Measurements from ENCODE around the gene ZNF664.

GRCh38 chr12:124040291-124040690 lies 67.3 kb downstream of the ZNF664 start:
- TF ChIP-seq, protein P1, sequence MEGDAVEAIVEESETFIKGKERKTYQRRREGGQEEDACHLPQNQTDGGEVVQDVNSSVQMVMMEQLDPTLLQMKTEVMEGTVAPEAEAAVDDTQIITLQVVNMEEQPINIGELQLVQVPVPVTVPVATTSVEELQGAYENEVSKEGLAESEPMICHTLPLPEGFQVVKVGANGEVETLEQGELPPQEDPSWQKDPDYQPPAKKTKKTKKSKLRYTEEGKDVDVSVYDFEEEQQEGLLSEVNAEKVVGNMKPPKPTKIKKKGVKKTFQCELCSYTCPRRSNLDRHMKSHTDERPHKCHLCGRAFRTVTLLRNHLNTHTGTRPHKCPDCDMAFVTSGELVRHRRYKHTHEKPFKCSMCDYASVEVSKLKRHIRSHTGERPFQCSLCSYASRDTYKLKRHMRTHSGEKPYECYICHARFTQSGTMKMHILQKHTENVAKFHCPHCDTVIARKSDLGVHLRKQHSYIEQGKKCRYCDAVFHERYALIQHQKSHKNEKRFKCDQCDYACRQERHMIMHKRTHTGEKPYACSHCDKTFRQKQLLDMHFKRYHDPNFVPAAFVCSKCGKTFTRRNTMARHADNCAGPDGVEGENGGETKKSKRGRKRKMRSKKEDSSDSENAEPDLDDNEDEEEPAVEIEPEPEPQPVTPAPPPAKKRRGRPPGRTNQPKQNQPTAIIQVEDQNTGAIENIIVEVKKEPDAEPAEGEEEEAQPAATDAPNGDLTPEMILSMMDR (CRISPR knock-in tag; IDR thresholded peaks at IDR 0.05): no peak
- TF ChIP-seq, protein P2, sequence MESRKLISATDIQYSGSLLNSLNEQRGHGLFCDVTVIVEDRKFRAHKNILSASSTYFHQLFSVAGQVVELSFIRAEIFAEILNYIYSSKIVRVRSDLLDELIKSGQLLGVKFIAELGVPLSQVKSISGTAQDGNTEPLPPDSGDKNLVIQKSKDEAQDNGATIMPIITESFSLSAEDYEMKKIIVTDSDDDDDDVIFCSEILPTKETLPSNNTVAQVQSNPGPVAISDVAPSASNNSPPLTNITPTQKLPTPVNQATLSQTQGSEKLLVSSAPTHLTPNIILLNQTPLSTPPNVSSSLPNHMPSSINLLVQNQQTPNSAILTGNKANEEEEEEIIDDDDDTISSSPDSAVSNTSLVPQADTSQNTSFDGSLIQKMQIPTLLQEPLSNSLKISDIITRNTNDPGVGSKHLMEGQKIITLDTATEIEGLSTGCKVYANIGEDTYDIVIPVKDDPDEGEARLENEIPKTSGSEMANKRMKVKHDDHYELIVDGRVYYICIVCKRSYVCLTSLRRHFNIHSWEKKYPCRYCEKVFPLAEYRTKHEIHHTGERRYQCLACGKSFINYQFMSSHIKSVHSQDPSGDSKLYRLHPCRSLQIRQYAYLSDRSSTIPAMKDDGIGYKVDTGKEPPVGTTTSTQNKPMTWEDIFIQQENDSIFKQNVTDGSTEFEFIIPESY (CRISPR knock-in tag; IDR thresholded peaks at IDR 0.05): no peak
- TF ChIP-seq SUZ12 (IDR thresholded peaks at IDR 0.05; ENCODE audit: low read depth, low read length) (no peak), ZNF331 (CRISPR knock-in tag; IDR thresholded peaks at IDR 0.05) (no peak), ZNF274 (CRISPR knock-in tag; IDR thresholded peaks at IDR 0.05) (no peak), FOSL1 (CRISPR knock-in tag; IDR thresholded peaks at IDR 0.05; ENCODE audit: borderline replicate concordance) (no peak), MZF1 (CRISPR knock-in tag; IDR thresholded peaks at IDR 0.05; ENCODE audit: borderline replicate concordance) (no peak), ZNF549 (CRISPR knock-in tag; IDR thresholded peaks at IDR 0.05) (no peak), TCF7L2 (IDR thresholded peaks at IDR 0.05; ENCODE audit: low read depth, low read length) (no peak), TAF1 (CRISPR knock-in tag; IDR thresholded peaks at IDR 0.05) (no peak), ZFP37 (CRISPR knock-in tag; IDR thresholded peaks at IDR 0.05; ENCODE audit: borderline replicate concordance) (no peak)
- TF ChIP-seq, protein P3, sequence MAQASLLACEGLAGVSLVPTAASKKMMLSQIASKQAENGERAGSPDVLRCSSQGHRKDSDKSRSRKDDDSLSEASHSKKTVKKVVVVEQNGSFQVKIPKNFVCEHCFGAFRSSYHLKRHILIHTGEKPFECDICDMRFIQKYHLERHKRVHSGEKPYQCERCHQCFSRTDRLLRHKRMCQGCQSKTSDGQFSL (CRISPR knock-in tag; IDR thresholded peaks at IDR 0.05): no peak
